Measurements from ENCODE around the gene TLE3.

Gene TLE3

DNA sequence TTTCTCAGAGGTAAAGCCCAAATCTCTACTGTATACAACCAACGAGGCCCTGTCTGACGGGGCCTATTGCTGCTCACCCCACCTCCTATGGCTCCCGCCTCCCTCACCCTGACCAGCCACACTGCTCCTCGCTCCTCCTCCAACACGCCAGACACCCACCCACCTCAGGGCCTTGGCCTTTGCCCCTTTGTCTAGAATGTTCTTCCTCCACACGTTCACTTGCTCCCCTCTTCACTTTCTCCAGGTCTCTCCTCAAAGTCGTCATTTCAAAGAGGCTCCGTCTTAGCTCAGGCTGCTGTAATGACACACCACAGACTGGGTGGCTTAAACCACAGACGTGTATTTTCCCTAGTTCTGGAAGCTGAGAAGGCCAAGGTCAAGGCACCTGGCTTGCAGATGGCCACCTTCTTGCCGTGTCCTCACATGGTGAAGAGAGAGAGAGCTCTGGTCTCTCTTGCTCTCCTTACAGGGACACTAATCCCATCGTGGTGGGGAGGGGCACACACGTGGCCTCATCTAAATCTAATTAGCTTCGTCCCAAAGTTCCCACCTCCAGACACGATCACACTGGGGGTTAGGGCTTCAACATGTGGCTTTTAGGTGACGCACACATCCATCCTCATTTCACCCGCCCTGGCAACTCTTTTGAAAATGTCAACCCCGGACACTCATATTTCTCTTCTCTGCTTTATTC is 98.2 kb downstream of the TLE3 start:
- DNase-seq: no peak

DNA sequence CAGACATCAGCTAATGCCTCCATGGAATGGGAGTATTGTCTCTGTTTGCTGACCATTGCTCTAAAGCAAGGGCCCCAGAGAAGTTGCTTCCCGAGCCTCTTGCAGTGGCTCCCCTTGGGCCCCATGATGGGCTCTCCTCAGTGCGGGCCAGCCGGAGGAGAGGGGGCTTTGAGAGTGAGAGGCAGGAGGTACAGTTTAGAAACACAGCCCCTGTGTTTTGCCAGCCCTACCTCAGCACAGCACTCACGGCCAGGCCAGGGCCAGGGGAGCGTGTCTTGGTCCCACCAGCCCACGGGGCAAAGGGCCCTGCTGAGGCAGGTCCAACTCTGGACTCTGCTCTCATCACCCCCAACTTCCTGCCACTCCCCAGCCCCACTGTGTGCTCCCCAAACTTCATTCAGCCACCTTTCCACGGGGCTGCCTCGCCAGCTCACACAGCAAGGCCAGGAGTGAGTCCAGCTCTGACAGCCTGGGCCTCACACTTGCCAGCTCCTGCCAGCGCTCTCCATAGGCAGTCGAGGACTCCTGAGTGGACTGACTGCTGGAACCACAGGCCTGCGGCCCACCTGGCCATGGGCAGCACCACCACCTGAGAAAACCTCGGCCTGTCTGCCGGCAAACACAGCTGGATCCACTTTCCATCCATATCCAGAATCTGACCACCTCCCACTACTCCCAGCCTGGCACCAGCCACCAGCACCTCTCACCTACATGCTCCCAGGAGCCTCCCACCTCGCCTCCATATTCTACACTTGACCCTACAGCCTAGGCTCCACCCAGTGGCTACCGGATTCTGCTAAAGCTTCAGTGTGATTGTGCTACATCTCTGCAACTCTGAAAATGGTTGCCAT is 99.0 kb downstream of the TLE3 start:
- no peak for DNase-seq

DNA sequence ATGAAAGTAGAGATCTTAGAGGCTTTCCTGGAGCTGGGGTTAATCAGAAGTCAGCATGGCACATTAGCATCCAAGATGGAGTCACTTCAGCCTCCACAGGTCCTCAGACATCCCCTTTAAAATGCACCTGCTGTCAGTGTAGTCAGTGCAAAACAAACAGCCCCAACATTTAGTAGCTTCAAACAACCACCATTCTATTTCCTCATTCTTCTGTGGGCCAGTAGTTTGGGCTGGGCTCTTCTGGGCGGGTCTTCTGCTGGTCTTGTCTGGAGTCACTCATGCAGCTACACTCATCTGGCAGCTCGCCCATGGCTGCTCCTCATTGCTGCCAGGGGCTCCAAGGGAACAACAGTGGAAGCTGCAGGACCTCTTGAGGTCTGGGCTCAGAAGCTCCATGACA is 99.9 kb downstream of the TLE3 start:
- DNase-seq: no peak
